Stimulated activated CD8-positive, alpha-beta memory T cell treated with anti-CD3 and anti-CD28 coated beads, Interleukin-15, amount 100 ng/mL, for 48 hours (primary cell): ENCODE results near the gene PRR7.

Experiments
- DNase-seq, 2 donors: peaks; one replicate each; pipeline ENCODE4 v3.0.0-alpha.2; 2020; ENCODE audit warnings: low read depth in 2 of 2

Gene PRR7

GRCh38 chr5:177423671-177424070 is 22.9 kb upstream of the PRR7 start:
- DNase-seq = no peak

- DNase-seq = no peak
These were observed 21.3 kb upstream of the PRR7 start for GRCh38 chr5:177425196-177425800.

GRCh38 chr5:177425801-177426565 is 20.6 kb upstream of the PRR7 start:
- peak; percentile 99 for DNase-seq

- DNase-seq = peak in 1 of 2 donors; percentile 62
These were observed 19.9 kb upstream of the PRR7 start, which contains the start of gene GRK6 for GRCh38 chr5:177426566-177427210. Gene GRK6, plus strand, starts transcription at chr5:177426676. Its CDS starts 170 bp downstream, at chr5:177426846.

- no peak for DNase-seq
These were observed 19.3 kb upstream of the PRR7 start for GRCh38 chr5:177427211-177427822.

- DNase-seq = no peak
These were observed 18.6 kb upstream of the PRR7 start for GRCh38 chr5:177427919-177428573.

GRCh38 chr5:177428574-177429217 is 17.9 kb upstream of the PRR7 start:
- DNase-seq = no peak

GRCh38 chr5:177429248-177430040 is 17.2 kb upstream of the PRR7 start:
- DNase-seq = peak; percentile 85 to 88

GRCh38 chr5:177430140-177430951 is 16.3 kb upstream of the PRR7 start:
- no peak for DNase-seq

- DNase-seq = no peak
These were observed 15.7 kb upstream of the PRR7 start for GRCh38 chr5:177430972-177431316.

GRCh38 chr5:177431317-177432142 is 15.1 kb upstream of the PRR7 start:
- DNase-seq = peak; percentile 76 to 85

GRCh38 chr5:177432143-177432838 is 14.3 kb upstream of the PRR7 start:
- DNase-seq = peak in 1 of 2 donors; percentile 56

GRCh38 chr5:177432839-177433657 is 13.6 kb upstream of the PRR7 start:
- no peak for DNase-seq

- no peak for DNase-seq
These were observed 12.9 kb upstream of the PRR7 start for GRCh38 chr5:177433658-177434217.

- DNase-seq = no peak
These were observed 12.2 kb upstream of the PRR7 start for GRCh38 chr5:177434437-177434836.

GRCh38 chr5:177434942-177435738 is 11.5 kb upstream of the PRR7 start:
- no peak for DNase-seq
